ENCODE data around the gene FGD6.
"Not testable (repeated sequence)": the region's sequence is repeated elsewhere in the genome, so short reads cannot be mapped to it uniquely, and the experiment has no call there.

Gene FGD6

GRCh38 chr12:95126076-95126475 is 91.2 kb downstream of the FGD6 start:
- DNase-seq (ENCODE audit: low spot score) = no peak

- no peak for DNase-seq (ENCODE audit: low spot score)
Observed at GRCh38 chr12:95124106-95124505, 93.2 kb downstream of the FGD6 start.

- no peak for DNase-seq (ENCODE audit: low spot score)
Observed at GRCh38 chr12:95118788-95119179, 98.5 kb downstream of the FGD6 start.

- DNase-seq (ENCODE audit: low spot score) = peak; percentile 47
Observed at GRCh38 chr12:95118138-95118787, 99.0 kb downstream of the FGD6 start.

- DNase-seq (ENCODE audit: low spot score) = peak; percentile 84
Observed at GRCh38 chr12:95117178-95117599, 100.1 kb downstream of the FGD6 start.

GRCh38 chr12:95116773-95117172 is 100.5 kb downstream of the FGD6 start:
- DNase-seq (ENCODE audit: low spot score) = no peak

- DNase-seq (ENCODE audit: low spot score) = no peak
Observed at GRCh38 chr12:95116341-95116740, 100.9 kb downstream of the FGD6 start.

- DNase-seq (ENCODE audit: low spot score) = no peak
Observed at GRCh38 chr12:95115641-95116040, 101.6 kb downstream of the FGD6 start.

- peak; percentile 78 for DNase-seq (ENCODE audit: low spot score)
Observed at GRCh38 chr12:95114766-95115405, 102.4 kb downstream of the FGD6 start.

- no peak for DNase-seq (ENCODE audit: low spot score)
Observed at GRCh38 chr12:95107362-95107761, 109.9 kb downstream of the FGD6 start.

GRCh38 chr12:95105540-95105939 is 111.7 kb downstream of the FGD6 start:
- no peak for DNase-seq (ENCODE audit: low spot score)

GRCh38 chr12:95104919-95105452 is 112.3 kb downstream of the FGD6 start:
- no peak for DNase-seq (ENCODE audit: low spot score)

- DNase-seq (ENCODE audit: low spot score) = peak; percentile 98
Observed at GRCh38 chr12:95102916-95103671, 114.2 kb downstream of the FGD6 start.

- DNase-seq (ENCODE audit: low spot score) = not testable (repeated sequence)
Observed at GRCh38 chr12:95101957-95102356, 115.3 kb downstream of the FGD6 start.

- DNase-seq (ENCODE audit: low spot score) = no peak
Observed at GRCh38 chr12:95100264-95101190, 116.7 kb downstream of the FGD6 start.

GRCh38 chr12:95099270-95099790 is 117.9 kb downstream of the FGD6 start:
- DNase-seq (ENCODE audit: low spot score) = no peak

- DNase-seq (ENCODE audit: low spot score) = no peak
Observed at GRCh38 chr12:95096852-95097251, 120.4 kb downstream of the FGD6 start.

GRCh38 chr12:95096378-95096777 is 120.9 kb downstream of the FGD6 start:
- DNase-seq (ENCODE audit: low spot score) = no peak

GRCh38 chr12:95095866-95096265 is 121.4 kb downstream of the FGD6 start:
- DNase-seq (ENCODE audit: low spot score) = not testable (repeated sequence)

- DNase-seq (ENCODE audit: low spot score) = no peak
Observed at GRCh38 chr12:95089462-95089861, 127.8 kb downstream of the FGD6 start.

- DNase-seq (ENCODE audit: low spot score) = no peak
Observed at GRCh38 chr12:95088379-95088778, 128.9 kb downstream of the FGD6 start.

- no peak for DNase-seq (ENCODE audit: low spot score)
Observed at GRCh38 chr12:95085612-95086011, 131.7 kb downstream of the FGD6 start.

Measured in RKO (cell line).